GM18907 (cell line): ENCODE measurements around the gene SMIM23.

ENCODE experiments used
- ATAC-seq: cut with Tn5 transposase; IDR thresholded peaks from one replicate; pipeline ENCODE4 v1.9.1; 2021; ENCODE audit warnings: mild to moderate bottlenecking, moderate library complexity; ENCODE audit not compliant: unreplicated experiment

The SMIM23 gene

GRCh38 chr5:171785517-171785916 is at the start of gene SMIM23:
Gene SMIM23 (plus strand): TSS chr5:171785817. CDS start chr5:171785872, 55 bp downstream.
- ATAC-seq = no peak

DNA sequence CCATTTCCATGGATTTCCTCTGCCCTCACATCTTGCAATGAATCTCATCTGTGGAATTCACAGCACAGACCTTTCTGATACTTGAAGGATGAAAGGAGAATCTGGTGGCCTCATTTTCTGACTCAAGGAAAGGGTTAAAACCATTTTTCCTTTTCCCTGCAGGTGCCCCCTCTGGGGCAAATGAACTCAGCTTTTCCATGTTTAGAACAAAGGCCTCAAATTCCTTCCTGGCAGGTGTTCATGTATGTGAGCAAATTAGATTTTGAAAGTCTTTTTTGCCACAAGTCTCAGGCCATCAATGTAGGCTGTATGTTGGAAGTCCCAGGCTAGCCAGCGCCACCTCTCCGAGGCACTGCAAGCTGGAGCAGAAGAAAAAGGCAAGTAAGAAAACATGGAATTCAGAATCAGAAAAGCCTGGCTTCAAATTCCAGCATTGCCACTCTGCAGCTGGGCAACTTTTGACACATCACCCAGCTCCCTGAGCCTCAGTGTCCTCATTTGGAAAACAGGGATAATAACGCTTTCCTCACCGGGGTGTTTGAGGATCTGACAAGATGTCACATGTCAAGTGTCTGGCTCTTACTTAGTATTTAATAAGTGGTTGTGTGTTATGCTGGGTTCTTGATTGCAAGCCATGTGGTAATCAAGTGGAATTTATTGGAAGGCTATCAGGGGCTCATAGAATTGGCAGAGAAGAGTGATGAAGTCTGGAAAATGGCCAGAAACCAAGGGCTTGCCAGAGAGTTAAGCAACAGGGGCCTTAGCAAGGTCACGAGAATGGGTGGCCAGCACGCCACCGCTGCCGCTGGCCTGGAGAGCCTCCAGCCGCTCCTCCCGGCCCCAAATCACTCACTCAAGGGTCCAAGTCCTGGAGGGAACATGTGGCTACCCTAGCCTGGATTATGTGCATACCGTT is 48.4 kb upstream of the SMIM23 start:
- ATAC-seq = no peak

GRCh38 chr5:171738501-171738900 is 47.1 kb upstream of the SMIM23 start:
- no peak for ATAC-seq

GRCh38 chr5:171739271-171739670 is 46.3 kb upstream of the SMIM23 start:
- ATAC-seq = no peak

GRCh38 chr5:171743436-171744076 is 42.1 kb upstream of the SMIM23 start:
- no peak for ATAC-seq

GRCh38 chr5:171744264-171744663 is 41.4 kb upstream of the SMIM23 start:
- ATAC-seq = no peak

GRCh38 chr5:171744882-171745281 is 40.7 kb upstream of the SMIM23 start:
- ATAC-seq = no peak

DNA sequence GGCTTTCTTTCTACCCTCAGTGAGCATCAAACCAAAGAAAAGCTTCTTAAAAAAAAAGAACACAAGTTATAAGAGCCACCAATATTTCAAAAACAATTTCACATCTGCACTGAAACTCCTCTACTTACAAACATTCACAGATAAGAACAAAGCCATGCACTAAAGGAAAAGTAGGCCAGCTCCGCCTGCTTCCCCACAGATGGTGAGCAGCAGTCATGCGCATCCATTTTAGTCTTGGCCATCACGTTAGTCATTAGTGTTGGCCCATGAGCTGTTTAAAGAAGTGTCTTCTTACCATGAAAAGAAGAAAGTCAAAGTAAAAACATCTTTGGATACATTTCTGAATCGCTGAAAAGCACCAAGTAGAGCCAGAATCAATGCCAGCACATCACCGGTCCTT is 40.0 kb upstream of the SMIM23 start:
- no peak for ATAC-seq

DNA sequence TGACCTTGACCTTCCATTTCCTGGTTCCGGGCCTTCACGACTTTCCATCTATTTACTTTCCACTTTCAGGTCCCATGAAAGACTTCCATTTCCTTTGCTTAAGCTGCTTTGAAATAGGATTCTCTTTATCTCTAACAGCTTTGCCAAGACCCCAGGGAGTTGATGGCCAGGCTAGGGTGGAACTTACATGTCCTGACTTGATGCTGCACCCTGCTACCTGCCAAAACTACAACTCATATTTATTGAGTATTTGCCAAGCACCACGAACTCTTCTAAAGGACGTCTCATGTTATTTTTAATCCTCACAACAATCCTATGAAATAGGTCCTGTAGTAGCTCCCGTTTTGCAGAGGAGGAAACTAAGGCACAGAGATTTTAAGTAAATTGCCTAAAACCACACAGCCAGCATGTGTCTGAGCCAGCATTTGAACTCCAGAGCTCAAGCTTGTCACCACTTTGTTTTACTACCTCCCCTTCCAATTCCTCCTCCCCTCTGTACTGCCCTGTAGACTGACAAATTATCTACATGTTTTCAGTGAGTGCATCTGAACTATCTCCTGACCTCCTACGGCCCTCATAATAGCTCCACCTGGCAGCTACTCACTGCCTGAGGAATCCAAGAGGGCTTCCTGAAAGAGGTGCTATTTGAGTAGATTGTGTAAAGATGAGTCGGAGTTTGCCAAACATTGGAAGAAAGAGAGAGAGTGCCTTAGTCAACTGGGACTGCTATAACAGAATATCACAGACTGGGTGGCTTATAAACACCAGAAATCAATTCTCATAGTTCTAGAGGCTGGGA is 38.4 kb upstream of the SMIM23 start:
- ATAC-seq = no peak

- no peak for ATAC-seq
These were observed 36.9 kb upstream of the SMIM23 start for GRCh38 chr5:171748720-171749119.

DNA sequence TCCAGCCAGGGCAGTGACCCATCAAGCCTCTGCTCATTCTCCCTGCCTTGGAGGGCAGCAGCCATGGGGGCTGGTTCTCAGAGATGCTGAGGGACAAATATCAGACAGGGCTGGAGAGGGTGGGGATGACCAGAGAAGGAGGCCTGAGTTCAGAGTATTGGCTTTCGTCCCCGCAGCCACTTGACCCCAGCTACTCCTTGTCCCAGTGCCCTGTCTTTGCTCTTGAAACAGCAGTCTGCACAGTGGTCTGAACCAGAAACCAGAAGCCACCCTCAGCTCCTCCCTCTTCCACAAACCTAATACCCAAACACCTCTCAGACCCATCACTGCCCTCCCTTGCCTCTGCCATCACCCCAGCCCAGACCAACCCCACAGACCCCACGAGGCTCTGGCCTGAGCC is 36.3 kb upstream of the SMIM23 start:
- no peak for ATAC-seq

- ATAC-seq = no peak
These were observed 35.3 kb upstream of the SMIM23 start for GRCh38 chr5:171750311-171750788.

DNA sequence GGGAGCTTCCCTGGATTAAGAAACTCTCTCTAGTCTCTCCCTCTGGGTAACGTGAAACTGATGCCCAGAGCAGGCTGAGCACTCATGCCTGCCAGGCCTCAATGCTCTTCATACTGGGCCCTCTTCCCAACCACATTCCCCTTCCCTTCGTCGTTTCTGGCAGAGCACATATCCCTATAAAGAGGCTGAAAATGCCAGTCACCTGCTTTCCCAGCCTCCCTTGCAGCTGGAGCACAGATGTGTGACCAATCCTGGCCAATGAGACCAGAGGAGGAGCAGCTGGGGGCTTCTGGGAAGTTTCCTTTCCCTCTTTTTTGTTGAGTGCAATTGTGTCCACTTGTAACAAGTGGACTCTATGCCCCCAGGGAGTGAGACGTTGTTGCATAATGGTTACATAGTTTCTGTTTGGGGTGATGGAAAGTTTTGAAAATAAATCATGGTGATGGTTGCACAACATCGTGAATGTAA is 30.2 kb upstream of the SMIM23 start:
- ATAC-seq = no peak

- ATAC-seq = no peak
These were observed 27.6 kb upstream of the SMIM23 start for GRCh38 chr5:171757853-171758535.

GRCh38 chr5:171759777-171760176 is 25.8 kb upstream of the SMIM23 start:
- no peak for ATAC-seq

GRCh38 chr5:171762021-171762608 is 23.5 kb upstream of the SMIM23 start:
- ATAC-seq = no peak

DNA sequence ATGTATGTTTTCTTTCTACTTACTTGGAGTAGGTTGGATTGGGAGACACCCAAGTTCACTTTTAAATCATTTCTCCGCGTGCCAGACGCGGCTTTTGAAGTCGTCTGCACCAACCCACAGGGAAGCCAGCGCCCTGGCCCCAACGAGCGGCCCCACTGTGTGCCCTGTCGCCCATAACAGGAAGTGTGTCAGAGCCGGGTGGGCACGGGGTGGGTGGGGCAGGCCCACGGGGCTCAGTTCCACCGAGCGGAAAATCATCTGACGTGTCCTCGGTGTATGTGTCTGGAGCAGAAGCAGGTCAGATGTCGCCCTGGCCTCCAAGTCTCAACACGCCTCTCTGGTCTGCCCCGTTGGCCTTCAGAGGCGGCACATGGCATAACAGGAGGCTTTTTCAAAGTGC is 22.7 kb upstream of the SMIM23 start:
- ATAC-seq = no peak

DNA sequence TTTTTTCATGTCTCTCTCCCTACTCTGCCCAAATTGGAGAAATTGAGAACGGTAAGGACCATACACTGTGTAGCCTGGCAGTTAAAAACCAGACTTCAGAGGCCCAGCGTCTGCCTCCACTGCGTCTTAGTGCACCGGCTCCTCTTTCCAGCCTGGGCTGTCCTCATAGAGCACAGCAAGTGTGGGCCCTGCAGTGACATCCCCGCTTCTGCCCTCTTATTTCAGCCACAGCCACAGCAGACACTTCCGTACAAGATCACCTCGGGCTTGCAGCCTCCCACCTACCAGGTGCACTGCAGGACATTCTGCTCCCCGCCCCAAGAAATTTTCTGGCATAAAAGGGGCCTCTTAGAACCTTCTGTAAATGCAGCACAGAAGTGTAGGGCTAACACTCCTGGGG is 21.4 kb upstream of the SMIM23 start:
- ATAC-seq = no peak

- no peak for ATAC-seq
These were observed 18.7 kb upstream of the SMIM23 start for GRCh38 chr5:171766875-171767274.

GRCh38 chr5:171770153-171770552 is 15.5 kb upstream of the SMIM23 start:
- ATAC-seq = no peak
